K562 (cell line): ENCODE results near the gene GUCA1A. TPM values are rescaled to one million over a fixed set of nuclear protein-coding genes. Genes with fewer than 3 reads are reported as not detected.

ENCODE experiments used
- CHD4 ChIP-seq: fragments of 200-600 bp; sonication (generic); IDR thresholded peaks from 3 replicates; pipeline ENCODE4 v1.6.1; 2012; ENCODE audit warnings: low read depth, mild to moderate bottlenecking, mixed read lengths, low read length, inconsistent platforms; ENCODE audit not compliant: insufficient read depth, insufficient replicate concordance, poor library complexity, severe bottlenecking
- FOS ChIP-seq: IDR thresholded peaks from 3 replicates; pipeline ENCODE4 v1.6.1; 2011; ENCODE audit not compliant: insufficient read length; ENCODE audit errors: extremely low read depth
- FOXP1 ChIP-seq: sonication (generic); formaldehyde crosslinking; IDR thresholded peaks from 2 replicates; pipeline ENCODE4 v1.8.0; 2022; ENCODE audit warnings: mild to moderate bottlenecking, missing genetic modification reagents
- KAT2B ChIP-seq: IDR thresholded peaks from one replicate; pipeline ENCODE4 v1.6.1; 2012; ENCODE audit warnings: low read depth, mild to moderate bottlenecking, control low read depth, inconsistent platforms, low read length, moderate library complexity
- MAFG ChIP-seq: fragments of 450-650 bp; conservative IDR thresholded peaks from 2 replicates; pipeline ENCODE4 v1.6.1; 2016; ENCODE audit warnings: missing genetic modification characterization, missing compliant biosample characterization
- MEIS2 ChIP-seq: fragments of 450-650 bp; IDR thresholded peaks from 2 replicates; pipeline ENCODE4 v1.6.1; 2014; ENCODE audit warnings: mild to moderate bottlenecking; ENCODE audit not compliant: partially characterized antibody
- MXI1 ChIP-seq: IDR thresholded peaks from 2 replicates; pipeline ENCODE4 v1.6.1; 2011; ENCODE audit warnings: low read depth, mild to moderate bottlenecking, improper control_type of control experiment, low read length
- POLR3G ChIP-seq: IDR thresholded peaks from 2 replicates; pipeline ENCODE4 v1.6.1; 2011; ENCODE audit not compliant: insufficient read length, insufficient replicate concordance; ENCODE audit errors: extremely low read depth
- STAT5A ChIP-seq: IDR thresholded peaks from 2 replicates; pipeline ENCODE4 v1.6.1; 2012; ENCODE audit warnings: low read length, inconsistent platforms, borderline replicate concordance
- ZKSCAN8 ChIP-seq: fragments of 200-800 bp; sonication (Bioruptor generic); IDR thresholded peaks from 2 replicates; pipeline ENCODE4 v1.6.1; 2016; ENCODE audit warnings: missing genetic modification characterization, missing compliant biosample characterization
- ZNF444 ChIP-seq: fragments of 250-450 bp; sonication (Bioruptor Pico); IDR thresholded peaks from 2 replicates; pipeline ENCODE4 v1.4.0; 2020; ENCODE audit warnings: mild to moderate bottlenecking, moderate library complexity
- polyA plus RNA-seq, 8 experiments: library from polyadenylated mRNA; depleted of rRNA in 4 of 8; stranded (reverse) in 5 of 8; unstranded in 3 of 8; fragments of >200 nt; fragmentation: Nextera tagmentation in 2 of 8; fragmentation: Illumina TruSeq in 1 of 8; extraction: Ambion mirVana in 2 of 8; extraction: Trizol in 1 of 8; gene quantifications; 2 replicates each; pipeline versions ENCODE4 v1.2.1 to v1.2.3, GENCODE V29; 2011 to 2014; ENCODE audit warnings: inconsistent platforms in 1 of 8, missing spikeins in 1 of 8
- total RNA-seq, 7 experiments: library from RNA; depleted of rRNA in 6 of 7; stranded (reverse); fragments of >200 nt in 6 of 7; fragmentation: Illumina TruSeq in 2 of 7; extraction: Trizol in 2 of 7; gene quantifications; 2 replicates each; pipeline versions ENCODE4 v1.2.1 to v1.2.3, GENCODE V29; 2011 to 2021; ENCODE audit warnings: low replicate concordance in 1 of 7
- TF ChIP-seq, protein P1 (sequence below): fragments of 250-450 bp; sonication (Bioruptor Pico); IDR thresholded peaks from 2 replicates; pipeline ENCODE4 v1.8.0; 2021; ENCODE audit warnings: mild to moderate bottlenecking, moderate library complexity

Gene GUCA1A
- total and polyA plus RNA-seq, 9 of the 15 experiments (the other 6 are each of a cell fraction or from before 2014, with no cell fraction given) = not detected

DNA sequence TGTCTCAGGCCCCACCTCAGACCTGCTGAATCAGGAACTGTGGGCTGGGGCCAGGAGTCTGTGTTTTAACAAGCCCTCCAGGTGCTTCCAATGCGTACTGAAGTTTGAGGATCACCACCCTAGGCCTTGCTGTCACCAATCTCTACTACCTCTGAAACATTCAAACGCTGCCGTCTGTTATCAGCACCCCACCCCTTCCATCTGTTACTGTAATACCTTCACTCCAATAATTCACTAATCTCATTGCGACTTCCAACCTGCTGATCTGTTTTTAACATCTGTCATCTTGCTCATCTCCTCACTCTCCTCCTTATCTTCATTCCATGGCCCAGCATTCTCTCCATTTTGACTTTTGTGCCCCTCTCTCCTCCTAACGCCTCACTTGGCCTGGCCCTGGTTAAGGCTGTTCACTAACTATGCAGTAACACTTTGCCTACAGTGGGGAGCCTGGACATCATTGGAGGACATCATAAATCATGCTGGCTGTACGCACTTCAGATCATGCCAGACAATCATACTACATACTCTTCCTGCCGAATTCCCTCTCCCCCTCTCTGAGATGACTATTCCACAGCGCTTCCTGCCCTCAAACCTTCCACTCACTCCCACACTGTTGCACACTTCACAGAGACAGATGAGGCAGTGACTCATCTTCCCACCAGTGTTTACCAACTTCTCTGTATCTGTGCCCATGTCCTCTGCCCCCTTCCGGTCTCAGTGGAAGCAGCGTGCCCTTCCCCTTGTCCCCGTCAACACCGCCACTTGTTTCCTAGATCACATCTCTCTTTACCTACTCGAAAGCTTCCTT is 24.6 kb downstream of the GUCA1A start (continued):
- TF ChIP-seq ZNF444 = no peak
- TF ChIP-seq FOS = peak; percentile 54
- peak; percentile 58; the same call in 1 of the 2 replicates for TF ChIP-seq MAFG
- peak; percentile 95 for TF ChIP-seq STAT5A
- no peak for TF ChIP-seq ZKSCAN8
- TF ChIP-seq, protein P1, sequence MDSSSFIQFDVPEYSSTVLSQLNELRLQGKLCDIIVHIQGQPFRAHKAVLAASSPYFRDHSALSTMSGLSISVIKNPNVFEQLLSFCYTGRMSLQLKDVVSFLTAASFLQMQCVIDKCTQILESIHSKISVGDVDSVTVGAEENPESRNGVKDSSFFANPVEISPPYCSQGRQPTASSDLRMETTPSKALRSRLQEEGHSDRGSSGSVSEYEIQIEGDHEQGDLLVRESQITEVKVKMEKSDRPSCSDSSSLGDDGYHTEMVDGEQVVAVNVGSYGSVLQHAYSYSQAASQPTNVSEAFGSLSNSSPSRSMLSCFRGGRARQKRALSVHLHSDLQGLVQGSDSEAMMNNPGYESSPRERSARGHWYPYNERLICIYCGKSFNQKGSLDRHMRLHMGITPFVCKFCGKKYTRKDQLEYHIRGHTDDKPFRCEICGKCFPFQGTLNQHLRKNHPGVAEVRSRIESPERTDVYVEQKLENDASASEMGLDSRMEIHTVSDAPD = no peak
- no peak for TF ChIP-seq POLR3G
- no peak for TF ChIP-seq CHD4
- no peak for TF ChIP-seq KAT2B
- TF ChIP-seq MEIS2 = peak; percentile 99
- TF ChIP-seq FOXP1 (CRISPR knock-in tag) = peak; percentile 71; the same call in 1 of the 2 replicates
- TF ChIP-seq MXI1 = peak; percentile 50; the same call in 1 of the 2 replicates
